H1 (cell line): Measurements from ENCODE around the gene PLEKHA1. TPM values are rescaled to one million over a fixed set of nuclear protein-coding genes. Genes with fewer than 3 reads are reported as not detected.

Experiments
- CTCF ChIA-PET: fragments of 300-600 bp; sonication (Branson Sonifier 250); formaldehyde crosslinking; loops from one replicate; lab custom pipeline; 2021; ENCODE audit not compliant: partially characterized antibody; lab: Charles Lee
- POLR2A ChIA-PET: fragments of 300-600 bp; sonication (Branson Sonifier 250); formaldehyde crosslinking; loops from one replicate; lab custom pipeline; 2021; ENCODE audit warnings: inconsistent platforms; ENCODE audit not compliant: partially characterized antibody; lab: Charles Lee
- DNase-seq, 2 experiments: peaks; one replicate each; pipeline versions ENCODE4 v3.0.0 to v3.0.0-alpha.2; 2010 to 2022; ENCODE audit warnings: low spot score in 2 of 2, low read depth in 1 of 2, mixed read lengths in 1 of 2
- FAIRE-seq: peaks from 2 replicates; lab custom pipeline; 2011; peaks lifted over from hg19 to GRCh38; lab: Jason Lieb, UNC
- H2AFZ ChIP-seq: 2 replicates; pipeline ENCODE4 v1.8.1; 2012; ENCODE audit warnings: low read length, inconsistent platforms
- H2AK5ac ChIP-seq: 2 replicates; pipeline ENCODE4 v1.6.1; 2013; ENCODE audit warnings: low read depth, low read length
- H2BK120ac ChIP-seq: replicated peaks from 2 replicates; pipeline ENCODE3; 2013; ENCODE audit warnings: low read depth, low read length, inconsistent platforms
- H2BK12ac ChIP-seq: 2 replicates; pipeline ENCODE4 v1.6.1; 2013; ENCODE audit warnings: low read depth, low read length
- H2BK15ac ChIP-seq: 2 replicates; pipeline ENCODE4 v1.6.1; 2013; ENCODE audit warnings: low read length
- H2BK20ac ChIP-seq: 2 replicates; pipeline ENCODE4 v1.6.1; 2013; ENCODE audit warnings: low read length
- H2BK5ac ChIP-seq: 2 replicates; pipeline ENCODE4 v1.6.1; 2013; ENCODE audit warnings: low read depth, low read length
- H3K14ac ChIP-seq: 2 replicates; pipeline ENCODE4 v1.6.1; 2013; ENCODE audit warnings: inconsistent platforms; ENCODE audit not compliant: insufficient read length
- H3K18ac ChIP-seq: 2 replicates; pipeline ENCODE4 v1.6.1; 2013; ENCODE audit warnings: low read length; ENCODE audit errors: extremely low read depth
- H3K23ac ChIP-seq: 2 replicates; pipeline ENCODE4 v1.6.1; 2013; ENCODE audit warnings: inconsistent platforms; ENCODE audit not compliant: insufficient read length
- H3K23me2 ChIP-seq: 2 replicates; pipeline ENCODE4 v1.6.1; 2013; ENCODE audit warnings: low read depth, low read length
- H3K27ac ChIP-seq: 2 replicates; pipeline ENCODE4 v1.6.1; 2011; ENCODE audit warnings: low read depth, low read length, inconsistent platforms
- H3K27me3 ChIP-seq, 4 experiments: replicated peaks in 1 of 4; 1 replicate in 1 of 4; 2 replicates in 3 of 4; pipeline versions ENCODE4 v1.6.1 to v1.8.1; 2011 to 2013; ENCODE audit warnings: low read length in 3 of 4, mild to moderate bottlenecking in 3 of 4, inconsistent platforms in 2 of 4, mixed read lengths in 2 of 4, moderate library complexity in 1 of 4; ENCODE audit not compliant: control insufficient read depth in 3 of 4, insufficient read depth in 3 of 4; ENCODE audit errors: extremely low read depth in 1 of 4
- H3K36me3 ChIP-seq, 4 experiments: 2 replicates each; pipeline versions ENCODE4 v1.6.1 to v1.8.1; 2011 to 2013; ENCODE audit warnings: mild to moderate bottlenecking in 4 of 4, low read length in 3 of 4, moderate library complexity in 2 of 4, control low read depth in 1 of 4, inconsistent platforms in 1 of 4; ENCODE audit not compliant: insufficient read depth in 4 of 4, control insufficient read depth in 2 of 4
- H3K4ac ChIP-seq: replicated peaks from 2 replicates; pipeline ENCODE3; 2013; ENCODE audit warnings: low read length, low read depth, mixed read lengths, inconsistent platforms; ENCODE audit not compliant: insufficient read length
- H3K4me1 ChIP-seq, 4 experiments: replicated peaks in 1 of 4; 1 replicate in 1 of 4; 2 replicates in 3 of 4; pipeline versions ENCODE4 v1.6.1 to v1.8.1; 2011 to 2013; ENCODE audit warnings: low read length in 3 of 4, inconsistent platforms in 2 of 4, mixed read lengths in 1 of 4; ENCODE audit not compliant: insufficient read depth in 4 of 4, control insufficient read depth in 3 of 4
- H3K4me2 ChIP-seq, 2 experiments: 2 replicates each; pipeline versions ENCODE4 v1.6.1 to v1.8.1; 2011 to 2013; ENCODE audit warnings: low read depth in 2 of 2, low read length in 2 of 2, control low read depth in 1 of 2, inconsistent platforms in 1 of 2, mild to moderate bottlenecking in 1 of 2; ENCODE audit not compliant: insufficient read depth in 1 of 2
- H3K4me3 ChIP-seq, 4 experiments: fragments of 200-600, 300-600 bp in 1 of 4; sonication (generic), shearing (Covaris generic), sonication (Bioruptor Twin) in 1 of 4; 2 replicates each; pipeline versions ENCODE4 v1.5.1 to v1.8.1; 2011 to 2016; ENCODE audit warnings: low read length in 4 of 4, low read depth in 3 of 4, control low read depth in 2 of 4, inconsistent platforms in 2 of 4, mild to moderate bottlenecking in 2 of 4, mixed read lengths in 1 of 4, moderate library complexity in 1 of 4; ENCODE audit not compliant: insufficient read depth in 2 of 4; ENCODE audit errors: extremely low read depth in 1 of 4
- H3K56ac ChIP-seq: replicated peaks from 2 replicates; pipeline ENCODE3; 2013; ENCODE audit warnings: low read depth, mild to moderate bottlenecking, mixed read lengths, low read length, inconsistent platforms; ENCODE audit not compliant: insufficient read length
- H3K79me1 ChIP-seq: 2 replicates; pipeline ENCODE4 v1.6.1; 2013; ENCODE audit warnings: low read depth, low read length, control low read depth
- H3K79me2 ChIP-seq, 2 experiments: 2 replicates each; pipeline versions ENCODE4 v1.6.1 to v1.8.1; 2012 to 2013; ENCODE audit warnings: low read length in 2 of 2, mild to moderate bottlenecking in 2 of 2, inconsistent platforms in 1 of 2; ENCODE audit not compliant: insufficient read depth in 2 of 2, control insufficient read depth in 1 of 2
- H3K9ac ChIP-seq, 4 experiments: replicated peaks in 1 of 4; 1 replicate in 1 of 4; 2 replicates in 3 of 4; pipeline versions ENCODE4 v1.6.1 to v1.8.1; 2011 to 2013; ENCODE audit warnings: low read depth in 3 of 4, low read length in 3 of 4, control low read depth in 2 of 4, mild to moderate bottlenecking in 2 of 4, moderate library complexity in 2 of 4, inconsistent platforms in 1 of 4; ENCODE audit errors: extremely low read depth in 1 of 4
- H3K9me3 ChIP-seq, 2 experiments: 2 replicates each; pipeline versions ENCODE4 v1.6.1 to v1.8.1; 2012 to 2013; ENCODE audit warnings: mild to moderate bottlenecking in 2 of 2, moderate library complexity in 2 of 2, control low read depth in 1 of 2, inconsistent platforms in 1 of 2, low read depth in 1 of 2, low read length in 1 of 2, mixed read lengths in 1 of 2; ENCODE audit not compliant: insufficient read depth in 2 of 2
- H4K20me1 ChIP-seq, 2 experiments: replicated peaks in 1 of 2; 2 replicates each; pipeline versions ENCODE3 to v1.8.1; 2011 to 2013; ENCODE audit warnings: inconsistent platforms in 2 of 2, low read length in 2 of 2, mild to moderate bottlenecking in 1 of 2; ENCODE audit not compliant: insufficient read depth in 2 of 2, control insufficient read depth in 1 of 2
- H4K5ac ChIP-seq: 2 replicates; pipeline ENCODE4 v1.6.1; 2013; ENCODE audit warnings: low read length, low read depth, mixed read lengths, inconsistent platforms; ENCODE audit not compliant: insufficient read length
- H4K8ac ChIP-seq: 2 replicates; pipeline ENCODE4 v1.8.0; 2013; ENCODE audit warnings: mild to moderate bottlenecking, moderate library complexity, low read length, inconsistent platforms; ENCODE audit not compliant: insufficient read depth; ENCODE audit errors: extremely low read depth
- H4K91ac ChIP-seq: replicated peaks from 2 replicates; pipeline ENCODE3; 2013; ENCODE audit warnings: low read length, mixed read lengths, inconsistent platforms; ENCODE audit not compliant: insufficient read length
- ASH2L ChIP-seq: fragments of 200-600, 300-600 bp; sonication (generic); IDR thresholded peaks from one replicate; pipeline ENCODE4 v1.7.1; 2017; ENCODE audit warnings: low read length
- ATF2 ChIP-seq: IDR thresholded peaks from 2 replicates; pipeline ENCODE4 v1.6.1; 2012; ENCODE audit warnings: low read length, inconsistent platforms
- BACH1 ChIP-seq: IDR thresholded peaks from 2 replicates; pipeline ENCODE4 v1.6.1; 2012; ENCODE audit warnings: low read length, improper control_type of control experiment
- CHD1 ChIP-seq: IDR thresholded peaks from 2 replicates; pipeline ENCODE4 v1.6.1; 2012; ENCODE audit warnings: low read depth, low read length, improper control_type of control experiment
- EGR1 ChIP-seq: IDR thresholded peaks from 2 replicates; pipeline ENCODE4 v1.6.1; 2011; ENCODE audit warnings: low read depth, low read length, borderline replicate concordance
- GABPA ChIP-seq: IDR thresholded peaks from 2 replicates; pipeline ENCODE4 v1.6.1; 2011; ENCODE audit warnings: mild to moderate bottlenecking, low read length, moderate library complexity, borderline replicate concordance; ENCODE audit not compliant: insufficient read depth
- HDAC2 ChIP-seq, 2 experiments: fragments of 300-600 bp in 1 of 2; sonication (generic) in 1 of 2; IDR thresholded peaks; 2 replicates each; pipeline ENCODE4 v1.6.1; 2011 to 2012; ENCODE audit warnings: low read depth in 2 of 2, low read length in 2 of 2, mild to moderate bottlenecking in 2 of 2, moderate library complexity in 2 of 2, borderline replicate concordance in 1 of 2, inconsistent platforms in 1 of 2
- JUN ChIP-seq: IDR thresholded peaks from 2 replicates; pipeline ENCODE4 v1.6.1; 2011; ENCODE audit warnings: low read depth, mild to moderate bottlenecking, improper control_type of control experiment, low read length
- JUND ChIP-seq: IDR thresholded peaks from 2 replicates; pipeline ENCODE4 v1.6.1; 2011; ENCODE audit warnings: mild to moderate bottlenecking, improper control_type of control experiment, low read length
- KDM1A ChIP-seq: fragments of 200-600, 300-600 bp; sonication (generic); IDR thresholded peaks from 2 replicates; pipeline ENCODE4 v1.7.1; 2016; ENCODE audit warnings: mild to moderate bottlenecking, low read length, borderline replicate concordance
- KDM5A ChIP-seq: fragments of 200-600 bp; IDR thresholded peaks from 2 replicates; pipeline ENCODE4 v1.7.1; 2012; ENCODE audit warnings: mild to moderate bottlenecking, low read length, inconsistent platforms, mixed read lengths
- POU5F1 ChIP-seq: IDR thresholded peaks from 2 replicates; pipeline ENCODE4 v1.6.1; 2011; ENCODE audit warnings: low read depth, mild to moderate bottlenecking, low read length, moderate library complexity
- RXRA ChIP-seq: IDR thresholded peaks from 2 replicates; pipeline ENCODE4 v1.6.1; 2011; ENCODE audit warnings: low read depth, mild to moderate bottlenecking, low read length, moderate library complexity; ENCODE audit not compliant: insufficient read depth
- ZNF274 ChIP-seq: IDR thresholded peaks from 2 replicates; pipeline ENCODE4 v1.7.0; 2012; ENCODE audit warnings: low read length, borderline replicate concordance; ENCODE audit errors: extremely low read depth
- WGBS, 2 experiments: shearing (Covaris generic) in 1 of 2; methylation state at CpG; one replicate each; pipeline versions ENCODE4 v1.1.6 to v1.1.7; 2013 to 2015; ENCODE audit warnings: low lambda C conversion rate in 2 of 2, mixed read lengths in 2 of 2, inconsistent platforms in 1 of 2, low coverage in 1 of 2, missing lambda C conversion rate in 1 of 2; ENCODE audit not compliant: insufficient replicate concordance in 2 of 2, insufficient coverage in 1 of 2, insufficient read length in 1 of 2; ENCODE audit errors: extremely low coverage in 1 of 2, missing lambda C conversion rate in 1 of 2; 5-methylcytosine and 5-hydroxymethylcytosine counted together
- polyA plus RNA-seq, 7 experiments: library from polyadenylated mRNA; depleted of rRNA in 3 of 7; stranded (reverse) in 5 of 7; unstranded in 2 of 7; fragments of >200 nt in 5 of 7; fragments of 200-250 nt in 2 of 7; gene quantifications; 1 replicate in 5 of 7; 2 replicates in 1 of 7; 4 replicates in 1 of 7; pipeline versions ENCODE4 v1.2.1 to v1.2.3, GENCODE V29; 2011 to 2013; ENCODE audit warnings: missing spikeins in 2 of 7, mixed read lengths in 2 of 7
- total RNA-seq: library from RNA; stranded (reverse); fragmentation: NEBNext Ultra II Directional; extraction: Animal tissue kit (Norgen Biotek cat#: 25700); gene quantifications from 2 replicates; pipeline ENCODE4 v1.2.1, GENCODE V29; 2021

PLEKHA1 gene
- total and polyA plus RNA-seq, 2 of the 8 experiments (the other 6 are each of a cell fraction or from before 2014, with no cell fraction given), result 15.6 to 39.7 TPM

DNA sequence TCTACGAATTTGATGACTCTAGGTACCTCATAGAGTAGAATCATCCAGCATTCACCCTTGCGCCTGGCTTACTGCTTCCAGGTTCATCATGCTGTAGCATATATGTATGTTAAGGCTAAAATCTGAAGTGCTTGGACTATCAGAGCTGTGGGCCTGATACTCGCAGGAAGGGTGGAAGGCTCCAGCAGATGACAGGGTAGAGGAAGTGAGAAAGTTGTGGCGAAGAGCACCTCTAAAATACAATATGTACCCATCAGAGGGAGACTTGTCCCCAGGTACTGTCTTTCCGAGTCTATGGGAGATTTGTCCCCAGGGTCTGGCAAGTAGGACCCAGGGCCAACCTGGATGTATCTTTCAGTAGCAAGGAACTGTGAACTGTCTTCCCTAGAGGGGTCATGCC lies 48.1 kb upstream of the PLEKHA1 start:
- POLR2A ChIA-PET, result no interaction called here
- WGBS, 2 experiments, result 88% methylated on average over 5 of the region's 5 CpGs; no CpG with 5 or more reads in 1 of the 2 experiments
- no peaks in the 10 kb centered on the region for H3K27me3 ChIP-seq
- no peak for TF ChIP-seq EGR1
- TF ChIP-seq HDAC2 (IDR thresholded peaks at IDR 0.05; ENCODE audit: borderline replicate concordance in 1 of 2, low read depth in 2 of 2, low read length in 2 of 2), result no peak
- TF ChIP-seq ASH2L, result no peak
- TF ChIP-seq POU5F1, result no peak
- no peak for TF ChIP-seq KDM5A
- no peak for TF ChIP-seq KDM1A
- no peak for TF ChIP-seq ZNF274
- TF ChIP-seq JUND, result no peak
- TF ChIP-seq CHD1, result no peak
- no peak for TF ChIP-seq ATF2
- TF ChIP-seq GABPA, result no peak
- no peak for TF ChIP-seq BACH1
- TF ChIP-seq RXRA, result no peak
- no peak for TF ChIP-seq JUN

More for the DNA sequence above, 48.1 kb upstream of the PLEKHA1 start:
- Histone ChIP-seq H3K9me3 (no peaks in the 10 kb centered on the region), H3K23ac (no peak overlapping the region), H3K36me3 (no peaks in the 10 kb centered on the region), H3K79me1 (no peaks in the 10 kb centered on the region), H3K56ac (no peak overlapping the region), H4K91ac (no peak overlapping the region), H3K9ac (no peak overlapping the region), H3K79me2 (no peaks in the 10 kb centered on the region), H3K4me2 (no peak overlapping the region), H4K20me1 (no peaks in the 10 kb centered on the region), H2BK15ac (no peak overlapping the region), H2AFZ (no peak overlapping the region), H4K8ac (no peak overlapping the region), H3K4me1 (peaks cover 0 to 5% (median 3%) of the 10 kb centered on the region in 4 experiments; a peak in 5 of 7 replicates), H3K18ac (no peak overlapping the region), H4K5ac (no peak overlapping the region), H3K4me3 (no peak overlapping the region), H2AK5ac (no peak overlapping the region), H2BK20ac (no peak overlapping the region), H3K4ac (no peak overlapping the region), H3K27ac (no peak overlapping the region), H3K14ac (no peak overlapping the region), H2BK5ac (no peak overlapping the region), H3K23me2 (no peaks in the 10 kb centered on the region), H2BK12ac (no peak overlapping the region), H2BK120ac (no peak overlapping the region)
- FAIRE-seq (no peak), DNase-seq (no peak)
- CTCF ChIA-PET, result no interaction called here
